Right atrium auricular region (tissue), 2 donors: ENCODE data around the gene RAB11FIP2. TPM values are rescaled to one million over a fixed set of nuclear protein-coding genes. Genes with fewer than 3 reads are reported as not detected.

ENCODE experiments used
- DNase-seq: peaks from one replicate; pipeline ENCODE4 v3.0.0-alpha.2; 2019; ENCODE audit warnings: low spot score
- H3K27ac ChIP-seq, 2 donors: fragments of 200-600 bp; sonication (generic); 1 replicate in 1 of 2; 2 replicates in 1 of 2; pipeline ENCODE4 v1.5.1; 2016 to 2019
- H3K27me3 ChIP-seq, 2 donors: fragments of 200-600 bp; sonication (generic); one replicate each; pipeline versions ENCODE4 v1.5.1 to v1.6.0; 2017 to 2019
- H3K36me3 ChIP-seq: fragments of 200-600 bp; sonication (generic); one replicate; pipeline ENCODE4 v1.5.1; 2016
- H3K4me1 ChIP-seq, 2 donors: fragments of 200-600 bp; sonication (generic); one replicate each; pipeline versions ENCODE4 v1.5.1 to v1.6.0; 2017 to 2019
- H3K4me3 ChIP-seq, 2 donors: fragments of 200-600 bp; sonication (generic); 1 replicate in 1 of 2; 2 replicates in 1 of 2; pipeline ENCODE4 v1.5.1; 2017 to 2019; ENCODE audit warnings: mild to moderate bottlenecking in 1 of 2, moderate library complexity in 1 of 2
- H3K9me3 ChIP-seq, 2 donors: fragments of 200-600 bp; sonication (generic); one replicate each; pipeline ENCODE4 v1.5.1; 2019
- CTCF ChIP-seq, 2 donors: fragments of 200-600 bp; sonication (generic); IDR thresholded peaks; one replicate each; pipeline ENCODE4 v1.5.1; 2019; ENCODE audit warnings: antibody characterized with exemption in 2 of 2
- total RNA-seq, 2 donors: library from RNA; depleted of rRNA; stranded (reverse); fragments of >200 nt; gene quantifications; one replicate each; pipeline ENCODE4 v1.1.0, GENCODE V29; 2016

RAB11FIP2 gene
- total RNA-seq, 2 donors from 2014 or later, result 13.2 to 13.4 TPM

DNA sequence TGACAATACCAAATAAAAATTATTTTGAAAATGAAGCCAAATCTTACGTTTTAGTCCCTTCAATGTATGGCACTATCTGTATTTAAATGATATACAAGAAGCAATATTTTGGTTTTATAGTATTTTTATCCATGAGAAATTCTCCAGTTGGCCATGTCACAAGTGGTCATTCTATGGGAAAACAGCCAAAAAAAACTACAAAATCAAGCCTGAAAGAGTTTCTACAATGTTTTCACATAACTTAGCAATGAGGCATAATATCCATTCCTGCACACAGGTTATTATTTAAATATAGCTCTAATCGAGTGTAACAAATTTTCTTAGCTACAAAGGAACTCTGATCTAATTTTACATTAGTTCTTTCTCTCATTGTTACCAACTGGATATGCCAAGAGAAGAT is 5.4 kb downstream of the RAB11FIP2 start:
- DNase-seq, result no peak
- Histone ChIP-seq H3K27me3 (no peaks in the 10 kb centered on the region), H3K27ac (no peak overlapping the region), H3K9me3 (no peaks in the 10 kb centered on the region), H3K36me3 (no peaks in the 10 kb centered on the region), H3K4me3 (no peak overlapping the region), H3K4me1 (peaks cover 0 to 71% of the 10 kb centered on the region in 2 donors)
- TF ChIP-seq CTCF (IDR thresholded peaks at IDR 0.05), result no peak

GRCh38 chr10:118036281-118036875 is 10.4 kb downstream of the RAB11FIP2 start:
- H3K27me3 ChIP-seq, result no peaks in the 10 kb centered on the region
- no peak for DNase-seq
- H3K27ac ChIP-seq, result no peak overlapping the region
- H3K4me1 ChIP-seq, result peaks cover 0 to 42% of the 10 kb centered on the region in 2 donors
- no peak overlapping the region for H3K4me3 ChIP-seq
- H3K9me3 ChIP-seq, result no peaks in the 10 kb centered on the region
- TF ChIP-seq CTCF (IDR thresholded peaks at IDR 0.05), result no peak
- peaks cover 16% of the 10 kb centered on the region for H3K36me3 ChIP-seq

- H3K4me1 ChIP-seq, result peaks cover 0 to 34% of the 10 kb centered on the region in 2 donors
- H3K4me3 ChIP-seq, result no peak overlapping the region
- peaks cover 16% of the 10 kb centered on the region for H3K36me3 ChIP-seq
- no peak overlapping the region for H3K27ac ChIP-seq
- no peaks in the 10 kb centered on the region for H3K9me3 ChIP-seq
- no peak for DNase-seq
- TF ChIP-seq CTCF (IDR thresholded peaks at IDR 0.05), result no peak
- H3K27me3 ChIP-seq, result no peaks in the 10 kb centered on the region
Measured at GRCh38 chr10:118035354-118036005, 11.3 kb downstream of the RAB11FIP2 start.

DNA sequence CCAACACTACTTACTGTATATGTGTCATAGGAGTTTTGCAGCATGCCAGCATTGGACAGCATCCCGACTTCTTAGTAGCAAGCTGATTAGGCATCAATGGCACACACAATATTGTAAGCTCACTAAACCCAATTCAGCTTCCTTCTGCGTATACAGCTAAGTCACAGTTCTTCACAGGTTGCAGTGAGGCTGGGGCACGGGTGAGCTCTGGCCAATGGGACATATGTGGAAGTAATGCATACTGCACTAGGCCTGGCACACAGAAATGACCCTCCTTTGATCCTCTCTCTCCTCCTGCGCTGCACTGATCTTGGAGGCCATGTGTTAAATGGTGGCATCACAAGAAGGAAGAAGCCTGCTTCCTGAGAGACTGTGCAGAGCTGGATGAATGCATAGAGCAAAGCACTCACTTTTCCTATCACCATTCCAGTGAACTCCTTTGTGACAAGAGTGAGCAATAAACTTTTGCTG is 11.9 kb downstream of the RAB11FIP2 start:
- no peak for DNase-seq
- Histone ChIP-seq H3K4me1 (peaks cover 0 to 27% of the 10 kb centered on the region in 2 donors), H3K27ac (no peak overlapping the region), H3K9me3 (no peaks in the 10 kb centered on the region), H3K27me3 (no peaks in the 10 kb centered on the region), H3K36me3 (peaks cover 16% of the 10 kb centered on the region), H3K4me3 (no peak overlapping the region)
- no peak for TF ChIP-seq CTCF (IDR thresholded peaks at IDR 0.05)

GRCh38 chr10:118033905-118034304 is 12.8 kb downstream of the RAB11FIP2 start:
- Histone ChIP-seq H3K27ac (no peak overlapping the region), H3K36me3 (peaks cover 16% of the 10 kb centered on the region), H3K4me1 (peaks cover 0 to 21% of the 10 kb centered on the region in 2 donors), H3K9me3 (no peaks in the 10 kb centered on the region), H3K4me3 (no peak overlapping the region), H3K27me3 (no peaks in the 10 kb centered on the region)
- TF ChIP-seq CTCF (IDR thresholded peaks at IDR 0.05), result no peak
- no peak for DNase-seq
